GM18511 (cell line): ENCODE results near the gene EMX1.

Experiments used
- ATAC-seq: cut with Tn5 transposase; IDR thresholded peaks from one replicate; pipeline ENCODE4 v1.9.1; 2021; ENCODE audit warnings: mild to moderate bottlenecking, moderate library complexity; ENCODE audit not compliant: unreplicated experiment

EMX1 gene

GRCh38 chr2:72956050-72956395, 38.7 kb downstream of the EMX1 start:
- no peak for ATAC-seq

DNA sequence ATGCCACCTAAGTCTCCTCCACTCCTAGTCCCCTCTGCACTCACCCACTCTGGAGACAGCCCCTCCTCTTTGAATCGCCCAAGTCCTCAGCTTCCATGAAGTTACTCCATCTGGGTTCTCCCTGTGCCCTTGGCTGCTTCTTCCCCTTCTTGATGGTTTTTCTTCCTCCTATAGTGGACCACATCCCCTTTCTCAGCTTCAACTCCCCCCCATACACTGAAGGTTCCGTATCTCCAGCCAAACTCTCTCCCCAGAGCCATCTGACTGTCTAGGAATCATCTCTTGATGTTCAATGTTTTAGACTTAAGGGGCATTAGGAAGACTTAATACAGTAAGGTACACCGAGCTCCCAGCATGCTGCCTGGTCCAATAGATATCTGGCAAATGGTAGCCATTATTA, 39.6 kb downstream of the EMX1 start:
- no peak for ATAC-seq

DNA sequence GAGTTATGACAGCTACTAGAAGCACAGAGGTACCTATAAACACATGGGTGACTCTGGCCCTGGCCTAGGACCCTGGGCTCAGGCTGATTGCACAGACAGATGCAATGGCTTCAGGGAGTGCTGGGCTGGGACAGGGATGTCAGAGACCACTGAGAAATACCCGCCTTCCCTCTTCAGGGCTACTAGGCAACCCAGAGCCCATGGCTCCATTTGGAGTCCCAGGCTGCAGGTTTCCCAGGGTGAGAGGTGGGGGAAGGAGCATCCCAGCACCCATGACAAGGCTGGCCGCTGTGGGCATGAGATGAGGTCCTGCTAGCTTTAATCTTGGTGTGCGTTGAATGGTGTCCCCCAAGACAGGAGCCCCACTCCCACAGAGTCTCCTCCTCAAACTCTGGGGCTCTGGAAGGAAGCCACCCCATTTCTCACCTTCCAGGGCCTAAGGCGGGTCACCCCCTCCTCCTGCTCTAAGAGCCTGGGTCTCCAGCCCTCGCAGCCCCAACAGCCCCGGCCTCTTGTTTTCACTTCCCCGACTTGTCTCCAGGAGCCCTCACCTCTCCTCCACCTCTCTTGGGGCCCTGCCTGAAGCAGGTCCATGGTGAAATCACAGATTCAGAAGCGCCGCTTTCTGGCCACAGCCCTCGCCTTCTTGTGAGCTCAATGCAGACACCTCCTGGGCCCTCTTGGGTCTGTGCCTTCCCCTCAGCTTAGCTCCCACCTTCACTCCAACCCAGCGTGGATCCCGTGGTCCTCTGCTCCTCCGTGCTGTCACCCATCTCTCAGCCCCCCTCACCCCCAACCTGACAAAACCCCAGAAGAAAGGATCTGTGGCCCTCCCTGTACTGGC, 41.4 kb downstream of the EMX1 start:
- ATAC-seq = no peak

GRCh38 chr2:72959554-72959953, 42.2 kb downstream of the EMX1 start:
- no peak for ATAC-seq

- ATAC-seq = no peak
These were observed 43.0 kb downstream of the EMX1 start for GRCh38 chr2:72959995-72960981.

DNA sequence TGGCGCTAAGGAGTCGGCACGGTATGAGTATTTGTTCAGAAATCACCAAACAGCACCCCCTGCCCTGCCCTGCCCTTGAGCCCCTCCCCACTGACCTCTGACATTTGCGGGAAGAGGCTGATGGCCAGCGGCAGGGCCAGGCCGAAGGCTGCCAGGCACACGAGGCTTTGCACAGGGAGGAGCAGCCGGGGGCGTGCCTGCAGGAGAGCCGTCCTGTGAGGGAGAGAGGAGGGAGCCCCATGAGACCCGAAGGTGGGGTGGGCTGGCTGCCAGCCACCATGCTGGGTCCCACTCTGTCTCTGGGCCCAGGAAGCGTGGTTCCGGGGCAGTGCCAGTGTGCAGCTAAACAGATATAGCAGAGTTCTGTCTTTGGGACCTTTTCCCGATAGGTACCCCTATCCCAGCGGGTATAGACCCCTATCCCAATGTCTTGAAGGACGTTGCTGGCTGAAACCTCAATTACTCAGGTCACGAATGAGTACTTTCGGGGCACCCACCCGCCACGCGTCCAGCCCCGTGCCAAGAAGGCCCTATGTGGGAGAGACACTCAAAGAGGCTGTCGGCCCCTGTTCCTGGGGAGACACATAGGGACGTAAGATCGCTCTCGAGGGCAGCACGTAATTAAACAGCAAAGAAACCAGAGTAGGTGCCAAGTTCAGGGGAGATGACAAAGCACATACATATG, 43.9 kb downstream of the EMX1 start:
- ATAC-seq = no peak

- no peak for ATAC-seq
These were observed 44.6 kb downstream of the EMX1 start for GRCh38 chr2:72961853-72962468.

DNA sequence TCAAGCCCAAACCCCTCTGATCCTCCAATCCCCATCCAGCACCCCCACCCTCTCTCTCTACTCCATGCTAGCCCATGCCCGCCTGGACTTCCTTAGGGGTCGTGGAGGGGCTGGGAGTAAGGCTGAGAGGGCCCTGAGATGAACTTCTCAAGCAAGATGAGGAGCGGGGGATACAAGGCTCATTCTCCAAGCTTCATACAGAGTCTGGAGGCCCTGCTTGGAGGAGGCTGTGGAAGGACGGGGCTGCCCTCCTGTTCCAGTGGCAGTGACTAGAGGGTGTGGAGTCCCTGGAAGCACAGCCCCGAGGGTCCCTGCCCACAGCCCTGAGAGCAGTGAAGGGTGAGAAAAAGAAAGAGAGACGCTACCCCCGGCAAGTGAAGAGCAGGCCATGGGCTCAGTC, 45.6 kb downstream of the EMX1 start:
- no peak for ATAC-seq

DNA sequence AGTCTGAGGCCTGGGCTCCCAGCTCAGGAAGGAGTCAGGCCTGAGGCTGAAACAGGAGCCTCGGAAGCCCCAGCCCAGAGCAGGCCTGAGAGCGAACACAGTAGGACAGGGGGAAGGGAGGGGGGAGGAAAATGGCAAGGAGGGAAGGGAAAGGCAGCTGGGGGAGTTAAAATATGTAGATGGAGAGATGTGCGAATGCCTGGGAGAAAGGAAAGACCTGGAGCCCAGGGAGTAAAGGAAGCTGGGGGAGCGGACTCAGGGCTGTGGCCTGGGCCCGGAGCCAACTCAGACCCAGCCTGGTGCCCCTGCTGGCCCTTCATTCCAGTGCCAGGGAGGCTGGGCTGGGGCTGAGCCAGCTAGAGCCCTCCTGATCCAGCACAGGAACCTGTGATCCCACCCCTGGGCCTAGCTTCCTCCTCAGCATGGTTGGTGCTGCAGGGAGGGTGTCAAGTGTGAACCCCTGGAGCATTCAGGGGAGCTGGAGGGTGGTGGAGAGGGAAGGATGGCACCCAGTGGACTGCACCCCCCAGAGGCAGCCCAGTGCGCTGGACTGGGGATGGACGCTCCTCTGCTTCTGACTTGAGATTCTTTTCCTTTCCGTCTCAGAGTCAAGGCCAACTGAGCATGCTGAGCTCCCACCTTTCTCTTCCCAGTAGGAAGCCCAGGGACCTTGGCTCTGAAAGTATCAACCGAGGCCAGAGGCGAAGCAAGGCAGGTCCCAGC, 46.3 kb downstream of the EMX1 start:
- ATAC-seq = no peak

DNA sequence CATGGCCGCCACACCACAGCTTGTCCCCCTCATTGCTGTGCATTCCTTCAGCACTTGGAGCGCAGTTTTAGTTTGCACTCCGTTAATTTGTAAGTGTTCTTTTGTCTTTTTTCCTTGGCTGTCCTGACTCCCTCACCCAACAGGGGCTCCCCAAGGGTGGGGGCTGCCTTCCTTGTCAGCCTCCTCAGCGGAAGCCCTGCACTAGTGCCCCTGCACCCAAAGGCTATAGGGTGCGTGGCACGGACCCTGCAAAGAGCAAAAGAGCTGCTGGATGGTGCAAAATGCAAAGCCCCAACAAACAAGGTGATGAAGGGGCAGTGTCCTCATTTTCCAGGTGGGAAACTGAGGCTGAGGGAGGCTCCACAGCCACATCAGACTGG, 46.8 kb downstream of the EMX1 start:
- ATAC-seq = no peak

GRCh38 chr2:72965016-72965415, 47.7 kb downstream of the EMX1 start:
- ATAC-seq = no peak

DNA sequence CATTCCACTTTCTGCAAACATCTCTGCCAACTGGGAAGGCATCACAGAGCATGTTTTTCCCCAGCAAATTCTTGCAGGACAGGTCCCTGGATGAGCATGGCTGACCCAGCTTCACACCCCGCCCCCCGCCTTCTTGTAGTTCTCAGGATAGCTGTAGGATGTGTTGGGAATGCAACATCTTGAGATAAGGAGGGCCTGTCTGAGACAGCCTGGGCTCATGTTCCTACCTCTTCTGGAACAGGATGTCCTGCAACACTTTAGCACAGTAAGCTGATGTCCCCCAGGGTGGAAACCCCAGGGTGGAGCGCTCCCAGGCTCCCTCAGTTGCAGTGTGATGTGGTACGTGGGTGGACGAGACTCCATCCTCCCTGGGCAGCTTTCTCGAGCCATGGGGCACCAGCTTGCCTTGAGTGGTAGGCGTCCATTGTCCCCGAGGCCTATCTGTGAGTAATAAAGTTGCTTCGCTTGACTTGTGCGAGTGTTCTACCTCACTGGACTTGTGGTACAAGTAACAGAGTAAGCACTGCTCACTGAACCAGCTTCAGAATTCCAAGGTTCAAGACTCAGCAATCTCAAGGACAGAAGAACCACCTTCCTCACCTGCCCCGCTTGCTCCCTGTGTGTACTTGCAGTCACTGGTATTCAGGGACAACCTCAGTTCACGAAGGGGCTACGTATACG, 48.6 kb downstream of the EMX1 start:
- ATAC-seq = no peak

DNA sequence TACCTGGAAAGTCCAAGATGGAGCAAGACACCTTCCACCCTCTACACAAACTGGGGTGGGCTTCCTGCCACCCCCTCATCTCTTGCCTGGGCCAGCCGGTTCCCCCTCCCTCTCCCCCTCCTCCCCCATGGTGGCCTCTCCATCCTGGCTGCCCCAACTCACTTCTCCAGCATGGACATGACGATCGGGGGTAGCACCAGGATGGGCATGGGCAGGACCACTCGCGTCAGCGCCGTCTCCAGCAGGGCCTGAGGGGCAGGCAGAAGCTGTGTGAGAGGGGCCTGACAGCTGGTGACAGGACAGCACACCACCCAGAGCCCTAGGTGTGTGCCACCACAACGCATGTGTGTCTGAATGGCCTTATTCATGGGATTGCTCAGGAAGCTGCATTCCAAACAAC, 51.0 kb downstream of the EMX1 start:
- no peak for ATAC-seq

- ATAC-seq = no peak
These were observed 52.4 kb downstream of the EMX1 start for GRCh38 chr2:72969706-72970105.

- ATAC-seq = no peak
These were observed 53.7 kb downstream of the EMX1 start for GRCh38 chr2:72971036-72971435.

DNA sequence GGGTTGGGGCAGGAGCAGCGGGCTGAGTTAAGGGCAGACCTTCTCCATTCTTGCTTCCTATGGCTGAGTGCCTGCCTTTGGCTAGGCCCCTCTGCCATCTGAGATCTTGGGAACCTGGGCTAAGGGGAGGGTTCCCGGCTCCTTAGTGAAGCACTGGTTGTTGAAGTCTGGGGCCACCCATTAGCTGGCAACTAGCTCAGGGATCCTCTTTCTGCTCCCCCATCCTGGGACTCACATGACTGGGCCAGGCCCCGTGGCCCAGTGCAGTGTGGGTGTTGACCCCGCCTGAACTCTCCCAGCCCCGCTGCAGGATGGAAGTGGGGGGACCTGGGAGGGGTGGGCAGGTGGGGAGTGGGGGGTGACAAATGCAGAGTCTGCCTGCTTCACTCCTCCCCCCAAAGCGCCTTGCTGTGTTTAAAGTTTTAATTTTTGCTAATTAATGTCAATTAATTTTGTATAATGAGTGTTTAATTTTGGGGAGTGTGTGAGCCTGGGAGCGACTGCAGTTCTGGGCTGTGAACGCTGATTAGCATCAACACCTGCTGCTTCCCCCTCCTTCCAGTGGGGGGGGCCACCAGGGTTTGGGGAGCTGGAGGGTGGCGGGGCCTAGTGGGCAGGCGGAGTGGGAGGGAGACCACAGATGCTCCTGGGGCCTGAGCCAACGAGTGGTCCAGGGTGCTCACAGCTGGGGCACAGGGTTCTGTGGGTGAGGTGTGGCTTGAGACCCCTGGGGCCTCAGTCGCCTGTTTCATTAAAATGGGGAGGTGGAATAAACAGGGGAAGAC, 55.2 kb downstream of the EMX1 start:
- no peak for ATAC-seq

- ATAC-seq = no peak
These were observed 55.8 kb downstream of the EMX1 start for GRCh38 chr2:72973137-72973535.

GRCh38 chr2:72973566-72974435, 56.5 kb downstream of the EMX1 start:
- ATAC-seq = peak; percentile 90
